ENCODE results near the gene OR2A2. TPM values are rescaled to one million over a fixed set of nuclear protein-coding genes. Genes with fewer than 3 reads are reported as not detected.
"Not testable (repeated sequence)": the region's sequence is repeated elsewhere in the genome, so short reads cannot be mapped to it uniquely, and the experiment has no call there.

The OR2A2 gene
- polyA plus RNA-seq, 1 donor (not counting 4 experiments of a cell fraction or from before 2014, with no cell fraction given) = not detected

- no peaks in the 10 kb centered on the region for H3K9me1 ChIP-seq (ENCODE audit: control insufficient read depth, extremely low read depth, insufficient read depth, low read length)
- H3K9me3 ChIP-seq (ENCODE audit: control insufficient read depth, low read depth, low read length) = no peaks in the 10 kb centered on the region
- no peaks in the 10 kb centered on the region for H3K79me2 ChIP-seq (ENCODE audit: control insufficient read depth, insufficient read depth, low read length)
- no peaks in the 10 kb centered on the region for H3K36me3 ChIP-seq (ENCODE audit: control insufficient read depth in 2 of 2, extremely low read depth in 1 of 2, insufficient read depth in 2 of 2, low read length in 2 of 2)
- H4K20me1 ChIP-seq (ENCODE audit: control insufficient read depth, extremely low read depth, insufficient read depth, low read length) = no peaks in the 10 kb centered on the region
- no peak for DNase-seq (ENCODE audit: low read depth, low spot score)
- H3K27me3 ChIP-seq (ENCODE audit: control insufficient read depth, extremely low read depth, insufficient read depth, low read length) = no peaks in the 10 kb centered on the region
- no peaks in the 10 kb centered on the region for H3K4me1 ChIP-seq (ENCODE audit: control insufficient read depth, extremely low read depth, insufficient read depth, low read length)
- no peak within 1 kb of the TSS for H3K9ac ChIP-seq (ENCODE audit: control insufficient read depth, extremely low read depth, insufficient read depth, low read length)
- no peak within 1 kb of the TSS for H3K4me3 ChIP-seq (ENCODE audit: control insufficient read depth in 2 of 3, extremely low read depth in 1 of 3, insufficient read depth in 2 of 3, low read depth in 1 of 3, low read length in 3 of 3)
- H3K27ac ChIP-seq (ENCODE audit: control insufficient read depth, insufficient read depth, low read length) = no peak within 1 kb of the TSS
- H2AFZ ChIP-seq (ENCODE audit: control insufficient read depth, low read length) = no peak within 1 kb of the TSS
- H3K4me2 ChIP-seq (ENCODE audit: control insufficient read depth, extremely low read depth, insufficient read depth, low read depth, low read length) = no peak within 1 kb of the TSS
- no peak for FAIRE-seq
- TF ChIP-seq CTCF (optimal IDR thresholded peaks at IDR 0.05 in 1 of 3, IDR thresholded peaks at IDR 0.05 in 1 of 3, conservative IDR thresholded peaks at IDR 0.05 in 1 of 3; ENCODE audit: extremely low read depth in 1 of 3, insufficient read depth in 2 of 3, low read length in 3 of 3) = no peak
- no peak for TF ChIP-seq EZH2 (IDR thresholded peaks at IDR 0.05; ENCODE audit: low read length)
- dilution Hi-C loops (cut with MboI; ENCODE audit: extremely low pct_ligation_motif_present, low sequenced_read_pairs) = no loop called here
Observed at GRCh38 chr7:144122876-144123275, 13.5 kb downstream of the OR2A2 start, which contains the start of gene OR2A14. Gene OR2A14 (plus strand): TSS chr7:144123176. CDS start chr7:144129113, 5,937 bp downstream.

- DNase-seq (ENCODE audit: low read depth, low spot score) (peak; percentile 71), FAIRE-seq (peak; percentile 49)
- no peaks in the 10 kb centered on the region for H3K9me3 ChIP-seq (ENCODE audit: control insufficient read depth, low read depth, low read length)
- no peak overlapping the region for H3K27ac ChIP-seq (ENCODE audit: control insufficient read depth, insufficient read depth, low read length)
- H3K9ac ChIP-seq (ENCODE audit: control insufficient read depth, extremely low read depth, insufficient read depth, low read length) = no peak overlapping the region
- no peak overlapping the region for H3K4me2 ChIP-seq (ENCODE audit: control insufficient read depth, extremely low read depth, insufficient read depth, low read depth, low read length)
- H4K20me1 ChIP-seq (ENCODE audit: control insufficient read depth, extremely low read depth, insufficient read depth, low read length) = no peaks in the 10 kb centered on the region
- peak; percentile 89 to 92 (median 92) for TF ChIP-seq CTCF (optimal IDR thresholded peaks at IDR 0.05 in 1 of 3, IDR thresholded peaks at IDR 0.05 in 1 of 3, conservative IDR thresholded peaks at IDR 0.05 in 1 of 3; ENCODE audit: extremely low read depth in 1 of 3, insufficient read depth in 2 of 3, low read length in 3 of 3)
- no peak for TF ChIP-seq EZH2 (IDR thresholded peaks at IDR 0.05; ENCODE audit: low read length)
- no peak overlapping the region for H3K4me3 ChIP-seq (ENCODE audit: control insufficient read depth in 2 of 3, extremely low read depth in 1 of 3, insufficient read depth in 2 of 3, low read depth in 1 of 3, low read length in 3 of 3)
- dilution Hi-C loops (cut with MboI; ENCODE audit: extremely low pct_ligation_motif_present, low sequenced_read_pairs) = no loop called here
- H3K36me3 ChIP-seq (ENCODE audit: control insufficient read depth in 2 of 2, extremely low read depth in 1 of 2, insufficient read depth in 2 of 2, low read length in 2 of 2) = no peaks in the 10 kb centered on the region
- H3K4me1 ChIP-seq (ENCODE audit: control insufficient read depth, extremely low read depth, insufficient read depth, low read length) = no peaks in the 10 kb centered on the region
- no peaks in the 10 kb centered on the region for H3K9me1 ChIP-seq (ENCODE audit: control insufficient read depth, extremely low read depth, insufficient read depth, low read length)
- H2AFZ ChIP-seq (ENCODE audit: control insufficient read depth, low read length) = no peak overlapping the region
- no peaks in the 10 kb centered on the region for H3K79me2 ChIP-seq (ENCODE audit: control insufficient read depth, insufficient read depth, low read length)
- H3K27me3 ChIP-seq (ENCODE audit: control insufficient read depth, extremely low read depth, insufficient read depth, low read length) = no peaks in the 10 kb centered on the region
Observed at GRCh38 chr7:144127714-144128334, 18.4 kb downstream of the OR2A2 start.

GRCh38 chr7:144129601-144130000, 20.2 kb downstream of the OR2A2 start:
- H3K9me1 ChIP-seq (ENCODE audit: control insufficient read depth, extremely low read depth, insufficient read depth, low read length); H2AFZ ChIP-seq (ENCODE audit: control insufficient read depth, low read length); H3K36me3 ChIP-seq (ENCODE audit: control insufficient read depth in 2 of 2, extremely low read depth in 1 of 2, insufficient read depth in 2 of 2, low read length in 2 of 2); FAIRE-seq; H3K4me3 ChIP-seq (ENCODE audit: control insufficient read depth in 2 of 3, extremely low read depth in 1 of 3, insufficient read depth in 2 of 3, low read depth in 1 of 3, low read length in 3 of 3); H3K4me2 ChIP-seq (ENCODE audit: control insufficient read depth, extremely low read depth, insufficient read depth, low read depth, low read length); H3K27ac ChIP-seq (ENCODE audit: control insufficient read depth, insufficient read depth, low read length); H3K4me1 ChIP-seq (ENCODE audit: control insufficient read depth, extremely low read depth, insufficient read depth, low read length); DNase-seq (ENCODE audit: low read depth, low spot score); H3K79me2 ChIP-seq (ENCODE audit: control insufficient read depth, insufficient read depth, low read length); H3K9ac ChIP-seq (ENCODE audit: control insufficient read depth, extremely low read depth, insufficient read depth, low read length); dilution Hi-C loops (cut with MboI; ENCODE audit: extremely low pct_ligation_motif_present, low sequenced_read_pairs); H4K20me1 ChIP-seq (ENCODE audit: control insufficient read depth, extremely low read depth, insufficient read depth, low read length); H3K9me3 ChIP-seq (ENCODE audit: control insufficient read depth, low read depth, low read length); H3K27me3 ChIP-seq (ENCODE audit: control insufficient read depth, extremely low read depth, insufficient read depth, low read length): not testable (repeated sequence)

Measured in keratinocyte (primary cell).